Measurements from ENCODE around the gene RNF215. TPM values are rescaled to one million over a fixed set of nuclear protein-coding genes. Genes with fewer than 3 reads are reported as not detected.
A peak's percentile ranks its signal among the peaks of the same experiment; 100 is the strongest.
"Not testable (repeated sequence)": the region's sequence is repeated elsewhere in the genome, so short reads cannot be mapped to it uniquely, and the experiment has no call there.

RNF215 gene
- total RNA-seq, 1 donor from 2014 or later = 19.3 TPM

DNA sequence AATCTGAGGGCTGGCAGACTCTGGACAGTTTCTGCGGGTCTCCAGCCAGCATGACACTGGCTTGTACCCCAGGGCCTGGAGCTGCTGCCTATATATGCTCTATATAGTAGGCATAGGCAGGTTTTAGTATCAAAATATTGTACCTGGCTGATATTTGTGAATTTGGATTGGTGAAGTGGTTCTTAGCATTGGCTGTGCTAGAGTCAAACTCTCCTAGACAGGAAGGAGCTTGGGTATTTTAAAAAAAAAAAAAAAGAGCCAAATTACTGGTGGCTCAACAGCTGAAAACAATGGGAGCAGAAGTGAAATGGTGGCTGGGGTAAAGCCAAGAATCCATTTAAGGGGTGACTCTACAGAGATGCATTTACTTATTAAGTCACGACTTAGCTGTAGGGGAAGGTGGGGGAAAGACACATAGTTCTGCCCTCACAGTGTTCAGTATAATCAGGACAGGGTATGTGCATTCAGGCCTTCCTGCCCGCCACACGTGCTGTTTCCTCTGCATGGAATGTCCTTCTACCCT, 27.4 kb upstream of the RNF215 start:
- no peak for DNase-seq (ENCODE audit: low spot score)
- H3K9me3 Mint-ChIP-seq = no peaks in the 10 kb centered on the region
- peak overlapping the region; percentile 39 for H3K27ac Mint-ChIP-seq
- H3K36me3 Mint-ChIP-seq (ENCODE audit: low read depth) = peaks cover 94% of the 10 kb centered on the region
- peaks cover 24% of the 10 kb centered on the region for H3K4me1 Mint-ChIP-seq (ENCODE audit: low read depth)
- no peak overlapping the region for H3K4me3 Mint-ChIP-seq (ENCODE audit: low read depth)
- no peaks in the 10 kb centered on the region for H3K27me3 Mint-ChIP-seq (ENCODE audit: low read depth)
- intact Hi-C loops (cut with micrococcal nuclease) = no loop called here

GRCh38 chr22:30413745-30414524, 26.7 kb upstream of the RNF215 start:
- no peak overlapping the region for H3K4me3 Mint-ChIP-seq (ENCODE audit: low read depth)
- H3K27ac Mint-ChIP-seq = peak overlapping the region; percentile 75
- H3K27me3 Mint-ChIP-seq (ENCODE audit: low read depth) = no peaks in the 10 kb centered on the region
- peaks cover 27% of the 10 kb centered on the region for H3K4me1 Mint-ChIP-seq (ENCODE audit: low read depth)
- no peak for DNase-seq (ENCODE audit: low spot score)
- intact Hi-C loops (cut with micrococcal nuclease) = no loop called here
- H3K9me3 Mint-ChIP-seq = no peaks in the 10 kb centered on the region
- peaks cover 94% of the 10 kb centered on the region for H3K36me3 Mint-ChIP-seq (ENCODE audit: low read depth)

DNA sequence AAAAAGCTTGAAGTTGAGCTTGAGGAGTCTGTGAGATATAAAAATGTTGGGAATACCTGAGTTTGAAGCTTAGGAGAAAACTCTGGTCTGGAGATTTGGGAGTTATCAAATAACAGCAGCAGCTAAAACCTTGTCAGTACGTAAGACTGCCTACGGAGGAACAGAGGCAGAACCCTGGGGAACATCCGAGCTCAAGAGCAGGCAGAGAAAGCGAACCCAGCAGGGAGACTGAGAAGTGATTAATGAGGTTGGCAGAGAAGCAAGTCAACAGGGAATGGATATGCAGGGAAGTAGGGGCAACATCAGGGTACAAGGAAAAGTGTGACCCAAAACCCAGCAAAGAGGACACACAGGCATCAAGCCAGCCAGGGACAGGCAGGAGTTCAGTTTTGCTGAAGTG, 25.8 kb upstream of the RNF215 start:
- H3K27ac Mint-ChIP-seq = peak overlapping the region; percentile 75
- no peak overlapping the region for H3K4me3 Mint-ChIP-seq (ENCODE audit: low read depth)

DNA sequence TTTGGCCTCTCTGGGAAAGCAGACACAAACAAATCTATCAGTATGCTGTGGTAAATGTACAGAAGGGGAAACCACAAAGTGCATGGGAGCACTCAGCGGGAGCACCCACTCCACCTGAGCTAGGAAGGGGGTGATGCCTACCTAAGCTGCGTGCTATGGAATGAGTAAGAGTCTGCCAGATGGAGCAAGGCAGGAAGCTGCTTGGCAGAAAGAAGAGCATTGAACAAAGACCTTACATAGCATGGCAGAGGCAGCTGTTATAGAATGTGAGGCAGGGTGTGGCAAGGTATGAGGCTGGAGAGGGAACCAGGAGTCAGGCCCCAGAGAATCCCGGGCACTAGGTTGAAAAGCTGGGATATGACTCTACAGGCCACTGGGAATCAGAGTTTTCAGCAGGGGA, 24.6 kb upstream of the RNF215 start:
- H3K36me3 Mint-ChIP-seq (ENCODE audit: low read depth) = peaks cover 87% of the 10 kb centered on the region

More for the DNA sequence above, 25.8 kb upstream of the RNF215 start:
- no peak for DNase-seq (ENCODE audit: low spot score)
- Mint-ChIP-seq H3K27me3 (ENCODE audit: low read depth) (no peaks in the 10 kb centered on the region), H3K4me1 (ENCODE audit: low read depth) (peaks cover 34% of the 10 kb centered on the region), H3K36me3 (ENCODE audit: low read depth) (peaks cover 93% of the 10 kb centered on the region), H3K9me3 (no peaks in the 10 kb centered on the region)
- intact Hi-C loops (cut with micrococcal nuclease) = no loop called here

DNA sequence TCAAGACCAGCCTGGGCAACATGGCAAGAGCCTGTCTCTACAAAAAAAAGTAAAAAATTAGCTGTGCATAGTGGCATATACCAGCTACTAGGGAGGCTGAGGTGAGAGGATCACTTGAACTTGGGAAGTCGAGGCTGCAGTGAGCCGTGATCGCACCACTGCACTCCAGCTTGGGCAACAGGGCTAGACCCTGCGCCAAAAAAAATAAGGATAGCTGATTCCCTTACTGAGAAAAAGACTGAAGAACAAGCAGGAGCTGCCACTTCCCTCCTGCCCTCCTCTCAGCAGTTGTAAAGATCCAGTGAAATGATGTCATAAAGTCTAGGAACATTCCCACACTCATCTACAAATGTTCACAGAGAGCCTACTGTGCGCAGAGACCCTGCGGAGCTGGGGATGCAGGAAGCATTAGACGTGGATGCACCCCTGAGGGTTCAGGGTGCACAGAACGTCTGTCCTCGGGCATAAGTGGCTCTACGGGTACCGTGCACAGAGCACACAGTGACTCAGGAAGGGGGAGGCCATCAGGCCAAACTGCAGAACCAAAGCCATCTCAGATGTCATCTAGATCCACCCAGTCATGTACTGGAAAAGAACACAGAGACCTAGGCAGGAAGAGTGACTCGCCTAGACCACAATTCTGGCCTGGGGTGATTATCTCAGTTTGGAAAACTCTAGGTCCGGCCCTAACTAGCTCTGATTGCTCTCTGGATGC, 21.3 kb upstream of the RNF215 start:
- no peaks in the 10 kb centered on the region for H3K9me3 Mint-ChIP-seq
- H3K4me1 Mint-ChIP-seq (ENCODE audit: low read depth) = peaks cover 23% of the 10 kb centered on the region
- H3K27me3 Mint-ChIP-seq (ENCODE audit: low read depth) = no peaks in the 10 kb centered on the region
- H3K36me3 Mint-ChIP-seq (ENCODE audit: low read depth) = peaks cover 69% of the 10 kb centered on the region
- intact Hi-C loops (cut with micrococcal nuclease) = no loop called here
- DNase-seq (ENCODE audit: low spot score) = no peak
- H3K4me3 Mint-ChIP-seq (ENCODE audit: low read depth) = no peak overlapping the region
- peak overlapping the region; percentile 12 for H3K27ac Mint-ChIP-seq

More for the DNA sequence above, 24.6 kb upstream of the RNF215 start:
- DNase-seq (ENCODE audit: low spot score) = no peak
- Mint-ChIP-seq H3K27me3 (ENCODE audit: low read depth) (no peaks in the 10 kb centered on the region), H3K4me3 (ENCODE audit: low read depth) (no peak overlapping the region), H3K4me1 (ENCODE audit: low read depth) (peaks cover 34% of the 10 kb centered on the region), H3K9me3 (no peaks in the 10 kb centered on the region), H3K27ac (peak overlapping the region; percentile 1)
- intact Hi-C loops (cut with micrococcal nuclease) = no loop called here

DNA sequence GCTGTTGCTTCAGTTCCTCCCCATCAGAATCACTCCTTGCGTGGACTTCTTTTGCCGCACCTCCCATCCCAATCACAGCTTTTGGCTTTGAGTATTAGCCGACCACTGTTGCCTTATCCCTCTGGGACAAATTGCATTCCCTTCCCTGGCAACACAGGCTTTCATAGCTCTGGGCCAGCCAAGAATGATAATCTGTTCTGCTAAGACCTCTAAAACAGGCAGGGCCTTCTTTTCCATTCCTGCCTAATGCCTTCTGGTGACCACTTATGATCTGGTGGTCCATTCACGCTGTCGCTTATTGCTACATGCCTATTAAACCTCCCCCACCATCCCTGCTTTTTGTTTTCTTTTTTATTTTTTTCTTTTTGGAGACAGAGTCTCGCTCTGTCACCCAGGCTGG, 19.2 kb upstream of the RNF215 start:
- DNase-seq (ENCODE audit: low spot score) = no peak
- Mint-ChIP-seq H3K9me3 (no peaks in the 10 kb centered on the region), H3K4me3 (ENCODE audit: low read depth) (no peak overlapping the region), H3K36me3 (ENCODE audit: low read depth) (peaks cover 61% of the 10 kb centered on the region), H3K27me3 (ENCODE audit: low read depth) (no peaks in the 10 kb centered on the region), H3K27ac (peak overlapping the region; percentile 1), H3K4me1 (ENCODE audit: low read depth) (peaks cover 19% of the 10 kb centered on the region)
- intact Hi-C loops (cut with micrococcal nuclease) = no loop called here

- Mint-ChIP-seq H3K4me1 (ENCODE audit: low read depth) (peaks cover 19% of the 10 kb centered on the region), H3K27ac (peak overlapping the region; percentile 15), H3K9me3 (no peaks in the 10 kb centered on the region), H3K4me3 (ENCODE audit: low read depth) (no peak overlapping the region), H3K36me3 (ENCODE audit: low read depth) (peaks cover 54% of the 10 kb centered on the region), H3K27me3 (ENCODE audit: low read depth) (no peaks in the 10 kb centered on the region)
- DNase-seq (ENCODE audit: low spot score) = no peak
- intact Hi-C loops (cut with micrococcal nuclease) = no loop called here
These were observed 18.5 kb upstream of the RNF215 start for GRCh38 chr22:30405731-30406130.

DNA sequence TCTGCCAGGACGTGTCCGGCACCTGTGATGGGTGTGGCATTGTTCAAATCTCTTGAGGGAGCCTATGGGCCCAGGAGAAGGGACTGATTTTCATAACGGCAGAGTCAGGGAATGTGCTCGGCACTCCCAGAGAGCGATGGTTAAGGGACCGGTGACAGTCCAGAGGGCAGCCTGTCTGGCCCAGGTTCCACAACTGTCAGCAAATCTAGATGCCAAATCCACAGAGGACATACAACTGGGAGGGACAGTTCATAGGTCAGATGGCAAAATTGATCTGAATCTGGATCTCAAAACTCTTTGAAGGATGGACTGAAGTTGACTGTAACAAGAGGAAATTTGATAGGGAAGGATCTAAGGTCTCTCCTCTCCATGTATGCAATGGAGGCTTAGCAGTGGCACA, 17.1 kb upstream of the RNF215 start:
- intact Hi-C loops (cut with micrococcal nuclease) = no loop called here

DNA sequence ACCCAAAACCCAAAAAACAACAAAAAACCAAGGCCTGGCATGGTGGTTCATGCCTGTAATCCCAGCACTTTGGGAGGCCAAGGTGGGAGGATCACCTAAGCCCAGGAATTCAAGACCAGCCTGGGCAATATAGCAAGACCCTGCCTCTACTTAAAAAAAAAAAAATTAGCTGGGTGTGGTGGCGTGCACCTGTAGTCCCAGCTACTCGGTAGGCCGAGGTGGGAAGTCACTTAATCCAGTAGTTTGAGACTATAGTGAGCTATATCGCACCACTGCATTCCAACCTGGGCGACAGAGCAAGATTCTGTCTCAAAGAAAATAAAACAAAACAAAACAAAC, 15.5 kb upstream of the RNF215 start:
- intact Hi-C loops (cut with micrococcal nuclease); H3K9me3 Mint-ChIP-seq; DNase-seq (ENCODE audit: low spot score); H3K27me3 Mint-ChIP-seq (ENCODE audit: low read depth); H3K4me3 Mint-ChIP-seq (ENCODE audit: low read depth): not testable (repeated sequence)
- Mint-ChIP-seq H3K4me1 (ENCODE audit: low read depth) (peaks cover 27% of the 10 kb centered on the region), H3K36me3 (ENCODE audit: low read depth) (peaks cover 39% of the 10 kb centered on the region), H3K27ac (peak overlapping the region; percentile 69)

More for the DNA sequence above, 17.1 kb upstream of the RNF215 start:
- no peak overlapping the region for H3K4me3 Mint-ChIP-seq (ENCODE audit: low read depth)
- H3K27me3 Mint-ChIP-seq (ENCODE audit: low read depth) = no peaks in the 10 kb centered on the region
- peaks cover 23% of the 10 kb centered on the region for H3K4me1 Mint-ChIP-seq (ENCODE audit: low read depth)
- DNase-seq (ENCODE audit: low spot score) = no peak
- H3K36me3 Mint-ChIP-seq (ENCODE audit: low read depth) = peaks cover 49% of the 10 kb centered on the region
- no peak overlapping the region for H3K27ac Mint-ChIP-seq
- H3K9me3 Mint-ChIP-seq = no peaks in the 10 kb centered on the region

DNA sequence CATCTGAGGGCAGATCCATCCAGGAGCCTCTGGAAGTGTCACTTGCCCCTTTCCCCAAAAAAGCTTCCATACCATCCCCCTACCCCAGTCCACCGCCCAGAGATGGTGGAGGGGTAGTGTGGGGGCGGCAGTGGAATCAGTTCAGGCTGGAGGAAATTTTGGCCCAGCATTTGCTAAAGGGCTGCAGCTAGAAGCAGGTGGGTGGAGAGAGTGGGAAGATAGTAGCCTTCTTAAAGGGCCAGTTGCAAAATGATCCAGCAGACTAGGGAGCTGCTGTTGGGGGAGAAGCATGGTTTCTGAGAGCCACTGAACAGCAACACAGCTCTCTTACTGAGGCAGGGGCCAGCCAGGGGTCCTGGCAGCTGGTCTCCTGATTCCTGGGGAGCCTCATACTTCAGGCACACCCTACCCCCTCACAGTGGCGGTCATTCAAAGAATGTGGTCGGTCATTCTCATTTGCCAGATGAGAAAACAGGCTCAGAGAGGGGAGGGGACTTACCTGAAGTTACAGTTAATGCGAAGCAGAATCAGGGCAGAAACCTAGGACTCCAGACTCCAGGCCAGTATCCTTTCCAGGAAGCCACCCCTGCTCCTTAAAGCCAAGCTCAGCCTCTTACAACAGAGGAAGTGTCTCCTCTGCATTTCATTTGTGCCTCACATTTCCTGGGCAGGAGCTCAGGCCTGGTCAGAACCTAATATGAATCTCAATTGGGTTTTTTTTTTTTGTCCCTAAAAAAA, 15.0 kb upstream of the RNF215 start:
- Mint-ChIP-seq H3K27ac (peak overlapping the region; percentile 49), H3K36me3 (ENCODE audit: low read depth) (peaks cover 37% of the 10 kb centered on the region), H3K4me1 (ENCODE audit: low read depth) (peaks cover 29% of the 10 kb centered on the region), H3K9me3 (no peaks in the 10 kb centered on the region), H3K27me3 (ENCODE audit: low read depth) (no peaks in the 10 kb centered on the region), H3K4me3 (ENCODE audit: low read depth) (no peak overlapping the region)
- intact Hi-C loops (cut with micrococcal nuclease) = no loop called here
- DNase-seq (ENCODE audit: low spot score) = no peak

- peaks cover 28% of the 10 kb centered on the region for H3K36me3 Mint-ChIP-seq (ENCODE audit: low read depth)
- DNase-seq (ENCODE audit: low spot score); H3K27me3 Mint-ChIP-seq (ENCODE audit: low read depth); H3K4me3 Mint-ChIP-seq (ENCODE audit: low read depth); intact Hi-C loops (cut with micrococcal nuclease); H3K27ac Mint-ChIP-seq; H3K9me3 Mint-ChIP-seq: not testable (repeated sequence)
- H3K4me1 Mint-ChIP-seq (ENCODE audit: low read depth) = peaks cover 35% of the 10 kb centered on the region
These were observed 13.8 kb upstream of the RNF215 start for GRCh38 chr22:30401024-30401423.

GRCh38 chr22:30400159-30400558, 12.9 kb upstream of the RNF215 start:
- intact Hi-C loops (cut with micrococcal nuclease) = no loop called here
- no peak for DNase-seq (ENCODE audit: low spot score)
- H3K4me3 Mint-ChIP-seq (ENCODE audit: low read depth) = no peak overlapping the region
- no peaks in the 10 kb centered on the region for H3K9me3 Mint-ChIP-seq
- H3K27ac Mint-ChIP-seq = no peak overlapping the region
- peaks cover 39% of the 10 kb centered on the region for H3K4me1 Mint-ChIP-seq (ENCODE audit: low read depth)
- H3K27me3 Mint-ChIP-seq (ENCODE audit: low read depth) = no peaks in the 10 kb centered on the region
- H3K36me3 Mint-ChIP-seq (ENCODE audit: low read depth) = peaks cover 28% of the 10 kb centered on the region
